HG03196 (cell line): ENCODE data around the gene OR13C8.
"Not testable (repeated sequence)": the region's sequence is repeated elsewhere in the genome, so short reads cannot be mapped to it uniquely, and the experiment has no call there.

Experiments
- ATAC-seq: cut with Tn5 transposase; IDR thresholded peaks from one replicate; pipeline ENCODE4 v1.9.1; 2021; ENCODE audit not compliant: unreplicated experiment

The OR13C8 gene

GRCh38 chr9:104568868-104569267 is at the start of gene OR13C8:
Gene OR13C8 (plus strand): TSS chr9:104569168. CDS start chr9:104569168, 0 bp downstream.
- no peak for ATAC-seq

GRCh38 chr9:104520241-104520640 is 48.7 kb upstream of the OR13C8 start:
- not testable (repeated sequence) for ATAC-seq

- no peak for ATAC-seq
Measured at GRCh38 chr9:104527109-104527508, 41.9 kb upstream of the OR13C8 start, which contains the start of gene OR13C4. Gene OR13C4 (minus strand): TSS chr9:104527209. CDS start chr9:104527209, 0 bp downstream.

GRCh38 chr9:104536756-104537155 is 32.2 kb upstream of the OR13C8 start, which contains the start of gene OR13C3:
Gene OR13C3 (minus strand): TSS chr9:104536856. CDS start chr9:104536723, 133 bp downstream.
- ATAC-seq: no peak

GRCh38 chr9:104539275-104539674 is 29.7 kb upstream of the OR13C8 start:
- ATAC-seq: no peak

GRCh38 chr9:104544644-104545043 is 24.3 kb upstream of the OR13C8 start:
- no peak for ATAC-seq

GRCh38 chr9:104553261-104553660 is 15.7 kb upstream of the OR13C8 start:
- ATAC-seq: no peak

GRCh38 chr9:104555521-104555920 is 13.4 kb upstream of the OR13C8 start:
- no peak for ATAC-seq

- no peak for ATAC-seq
Measured at GRCh38 chr9:104556830-104557634, 11.9 kb upstream of the OR13C8 start.

- ATAC-seq: no peak
Measured at GRCh38 chr9:104564358-104564757, 4.6 kb upstream of the OR13C8 start.

- no peak for ATAC-seq
Measured at GRCh38 chr9:104572612-104573011, 3.6 kb downstream of the OR13C8 start.

- no peak for ATAC-seq
Measured at GRCh38 chr9:104575456-104575855, 6.5 kb downstream of the OR13C8 start.

GRCh38 chr9:104577263-104577662 is 8.3 kb downstream of the OR13C8 start:
- no peak for ATAC-seq

GRCh38 chr9:104580562-104580961 is 11.6 kb downstream of the OR13C8 start:
- ATAC-seq: no peak

- ATAC-seq: no peak
Measured at GRCh38 chr9:104586496-104587180, 17.7 kb downstream of the OR13C8 start.

GRCh38 chr9:104589626-104590025 is 20.7 kb downstream of the OR13C8 start:
- no peak for ATAC-seq

- ATAC-seq: not testable (repeated sequence)
Measured at GRCh38 chr9:104598749-104599148, 29.8 kb downstream of the OR13C8 start.

GRCh38 chr9:104599313-104599712 is 30.3 kb downstream of the OR13C8 start, which contains the start of gene OR13C5:
Gene OR13C5 (minus strand): TSS chr9:104599413. CDS start chr9:104599413, 0 bp downstream.
- not testable (repeated sequence) for ATAC-seq

- no peak for ATAC-seq
Measured at GRCh38 chr9:104604801-104605200, 35.8 kb downstream of the OR13C8 start.

GRCh38 chr9:104605527-104605926 is 36.6 kb downstream of the OR13C8 start, which contains the start of gene OR13C2:
Gene OR13C2 (minus strand): TSS chr9:104605627. CDS start chr9:104605627, 0 bp downstream.
- not testable (repeated sequence) for ATAC-seq

GRCh38 chr9:104606152-104606551 is 37.2 kb downstream of the OR13C8 start:
- no peak for ATAC-seq

GRCh38 chr9:104608336-104608735 is 39.4 kb downstream of the OR13C8 start:
- ATAC-seq: no peak
